DND-41 (cell line): ENCODE results near the gene NXNL1.
A peak's percentile ranks its signal among the peaks of the same experiment; 100 is the strongest.

ENCODE experiments used
- ATAC-seq: fragments of 200-7000 bp; cut with Tn5 transposase; 3 replicates; pipeline ENCODE4 v1.9.1; 2021; ENCODE audit warnings: low read depth; ENCODE audit not compliant: insufficient read depth
- DNase-seq: peaks from one replicate; pipeline ENCODE4 v3.0.0-alpha.2; 2020
- H2AFZ ChIP-seq: 2 replicates; pipeline ENCODE4 v1.6.0; 2012; ENCODE audit warnings: low read depth, low read length
- H3K27ac ChIP-seq: 2 replicates; pipeline ENCODE4 v1.5.1; 2012; ENCODE audit warnings: low read length, inconsistent platforms
- H3K27me3 ChIP-seq: fragments of 200-600 bp; sonication (generic); 2 replicates; pipeline ENCODE4 v1.6.0; 2012; ENCODE audit warnings: low read length, mild to moderate bottlenecking, inconsistent platforms; ENCODE audit not compliant: insufficient read depth, poor library complexity
- H3K36me3 ChIP-seq: 2 replicates; pipeline ENCODE4 v1.5.1; 2012; ENCODE audit warnings: low read length, inconsistent platforms; ENCODE audit not compliant: insufficient read depth
- H3K4me1 ChIP-seq: 2 replicates; pipeline ENCODE4 v1.5.1; 2012; ENCODE audit warnings: mild to moderate bottlenecking, low read length; ENCODE audit not compliant: insufficient read depth
- H3K4me2 ChIP-seq: 2 replicates; pipeline ENCODE4 v1.6.0; 2012; ENCODE audit warnings: mild to moderate bottlenecking, moderate library complexity, low read length, inconsistent platforms; ENCODE audit not compliant: insufficient read depth
- H3K4me3 ChIP-seq, 2 experiments: fragments of 200-600 bp in 1 of 2; shearing (Covaris generic) in 1 of 2; 2 replicates each; pipeline ENCODE4 v1.5.1; 2012 to 2016; ENCODE audit warnings: inconsistent platforms in 2 of 2, low read length in 2 of 2, mild to moderate bottlenecking in 2 of 2, low read depth in 1 of 2, moderate library complexity in 1 of 2
- H3K79me2 ChIP-seq: 2 replicates; pipeline ENCODE4 v1.6.0; 2012; ENCODE audit warnings: low read length, inconsistent platforms; ENCODE audit not compliant: insufficient read depth
- H3K9ac ChIP-seq: 2 replicates; pipeline ENCODE4 v1.6.0; 2012; ENCODE audit warnings: low read depth, mild to moderate bottlenecking, inconsistent platforms, low read length, moderate library complexity
- H3K9me3 ChIP-seq: 2 replicates; pipeline ENCODE4 v1.5.1; 2012; ENCODE audit warnings: low read length, moderate library complexity, mild to moderate bottlenecking, inconsistent platforms; ENCODE audit not compliant: insufficient read depth, severe bottlenecking
- H4K20me1 ChIP-seq: 2 replicates; pipeline ENCODE4 v1.6.0; 2012; ENCODE audit warnings: low read length; ENCODE audit not compliant: insufficient read depth
- EZH2 ChIP-seq: IDR thresholded peaks from 3 replicates; pipeline ENCODE4 v1.6.1; 2012; ENCODE audit warnings: borderline replicate concordance, low read depth, mild to moderate bottlenecking, moderate library complexity, low read length, inconsistent platforms; ENCODE audit not compliant: severe bottlenecking
- TF ChIP-seq, protein P1 (sequence below): IDR thresholded peaks from 2 replicates; pipeline ENCODE4 v1.5.1; 2012; ENCODE audit warnings: borderline replicate concordance, low read length, moderate library complexity, mild to moderate bottlenecking; ENCODE audit not compliant: poor library complexity, severe bottlenecking; ENCODE audit errors: extremely low read depth

NXNL1 gene

DNA sequence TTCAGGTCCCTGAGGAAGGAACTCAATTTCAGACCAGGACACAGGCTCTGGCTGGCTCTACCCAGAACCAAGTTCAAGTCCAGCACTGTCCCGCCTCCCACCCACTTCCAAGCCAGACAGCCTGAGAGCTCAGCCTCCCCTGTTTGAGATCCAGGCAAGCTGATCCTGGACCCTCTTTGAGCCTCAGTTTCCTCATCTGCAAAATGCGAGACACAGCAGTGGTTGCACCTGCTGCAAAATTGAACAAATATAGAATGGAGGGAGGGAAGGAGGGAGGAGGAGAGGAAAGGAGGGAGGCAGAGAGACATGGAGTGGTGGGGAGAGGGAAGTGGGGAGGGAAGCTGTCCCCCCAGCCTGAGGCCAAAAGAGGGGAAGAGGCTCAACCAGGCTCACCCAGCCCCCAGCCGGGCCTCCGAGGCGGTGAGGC, 13.0 kb downstream of the NXNL1 start:
- Histone ChIP-seq H3K4me2 (peak overlapping the region; percentile 51; the same call in 1 of the 2 replicates), H3K79me2 (no peaks in the 10 kb centered on the region), H3K9me3 (no peaks in the 10 kb centered on the region), H3K27ac (no peak overlapping the region), H2AFZ (no peak overlapping the region), H3K27me3 (peaks cover 15% of the 10 kb centered on the region), H3K4me3 (no peak overlapping the region), H3K9ac (no peak overlapping the region), H3K4me1 (peaks cover 13% of the 10 kb centered on the region), H4K20me1 (no peaks in the 10 kb centered on the region), H3K36me3 (no peaks in the 10 kb centered on the region)
- no peak for ATAC-seq
- no peak for DNase-seq
- TF ChIP-seq EZH2 = no peak
- TF ChIP-seq, protein P1, sequence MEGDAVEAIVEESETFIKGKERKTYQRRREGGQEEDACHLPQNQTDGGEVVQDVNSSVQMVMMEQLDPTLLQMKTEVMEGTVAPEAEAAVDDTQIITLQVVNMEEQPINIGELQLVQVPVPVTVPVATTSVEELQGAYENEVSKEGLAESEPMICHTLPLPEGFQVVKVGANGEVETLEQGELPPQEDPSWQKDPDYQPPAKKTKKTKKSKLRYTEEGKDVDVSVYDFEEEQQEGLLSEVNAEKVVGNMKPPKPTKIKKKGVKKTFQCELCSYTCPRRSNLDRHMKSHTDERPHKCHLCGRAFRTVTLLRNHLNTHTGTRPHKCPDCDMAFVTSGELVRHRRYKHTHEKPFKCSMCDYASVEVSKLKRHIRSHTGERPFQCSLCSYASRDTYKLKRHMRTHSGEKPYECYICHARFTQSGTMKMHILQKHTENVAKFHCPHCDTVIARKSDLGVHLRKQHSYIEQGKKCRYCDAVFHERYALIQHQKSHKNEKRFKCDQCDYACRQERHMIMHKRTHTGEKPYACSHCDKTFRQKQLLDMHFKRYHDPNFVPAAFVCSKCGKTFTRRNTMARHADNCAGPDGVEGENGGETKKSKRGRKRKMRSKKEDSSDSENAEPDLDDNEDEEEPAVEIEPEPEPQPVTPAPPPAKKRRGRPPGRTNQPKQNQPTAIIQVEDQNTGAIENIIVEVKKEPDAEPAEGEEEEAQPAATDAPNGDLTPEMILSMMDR = no peak

- ATAC-seq = no peak
- no peak for DNase-seq
- H3K4me3 ChIP-seq = no peak overlapping the region
- no peak overlapping the region for H3K27ac ChIP-seq
- no peaks in the 10 kb centered on the region for H4K20me1 ChIP-seq
- no peaks in the 10 kb centered on the region for H3K9me3 ChIP-seq
- H3K36me3 ChIP-seq = no peaks in the 10 kb centered on the region
- no peak overlapping the region for H3K4me2 ChIP-seq
- peaks cover 11% of the 10 kb centered on the region for H3K4me1 ChIP-seq
- H3K9ac ChIP-seq = no peak overlapping the region
- TF ChIP-seq EZH2 = no peak
- TF ChIP-seq, protein P1 = no peak
- peaks cover 15% of the 10 kb centered on the region for H3K27me3 ChIP-seq
- no peaks in the 10 kb centered on the region for H3K79me2 ChIP-seq
- no peak overlapping the region for H2AFZ ChIP-seq
Measured at GRCh38 chr19:17445526-17446165, 15.1 kb downstream of the NXNL1 start.

GRCh38 chr19:17441241-17442021, 19.3 kb downstream of the NXNL1 start:
- TF ChIP-seq, protein P1 = peak; percentile 83
- no peak for TF ChIP-seq EZH2
- H3K9ac ChIP-seq = no peak overlapping the region
- H4K20me1 ChIP-seq = no peaks in the 10 kb centered on the region
- no peak overlapping the region for H3K4me2 ChIP-seq
- H3K27me3 ChIP-seq = no peaks in the 10 kb centered on the region
- peak; percentile 85 for ATAC-seq
- no peaks in the 10 kb centered on the region for H3K4me1 ChIP-seq
- DNase-seq = peak; percentile 61
- no peaks in the 10 kb centered on the region for H3K36me3 ChIP-seq
- no peak overlapping the region for H3K4me3 ChIP-seq
- no peaks in the 10 kb centered on the region for H3K9me3 ChIP-seq
- H3K79me2 ChIP-seq = no peaks in the 10 kb centered on the region
- H3K27ac ChIP-seq = no peak overlapping the region
- H2AFZ ChIP-seq = no peak overlapping the region
